Measurements from ENCODE around the gene PRLR. TPM values are rescaled to one million over a fixed set of nuclear protein-coding genes. Genes with fewer than 3 reads are reported as not detected.

PRLR gene
- total and polyA plus RNA-seq, 2 of the 8 experiments (the other 6 are each of a cell fraction or from before 2014, with no cell fraction given), result 0.53 to 2.5 TPM

DNA sequence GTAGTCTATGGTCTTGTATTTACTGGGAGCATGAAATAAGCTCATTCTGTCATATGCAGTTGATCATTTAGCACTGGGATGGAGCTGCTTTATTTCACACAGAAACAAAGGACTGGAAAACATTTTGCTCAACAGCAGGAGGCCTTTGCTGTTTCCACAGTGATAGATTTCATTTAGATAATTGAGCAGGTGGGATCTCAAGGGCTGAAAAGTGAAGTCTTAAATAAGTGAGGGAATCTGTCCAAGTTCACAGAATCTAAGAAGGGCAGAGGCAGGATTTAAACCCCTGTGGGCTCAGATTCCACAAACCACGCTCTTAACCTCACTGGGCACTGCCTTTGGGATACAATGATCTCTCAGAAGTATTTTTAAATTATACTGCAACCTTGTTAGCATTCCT lies 47.8 kb downstream of the PRLR start:
- WGBS, 2 experiments (ENCODE audit: extremely low coverage in 1 of 2, insufficient coverage in 1 of 2, insufficient read length in 1 of 2, insufficient replicate concordance in 2 of 2, low coverage in 1 of 2, low lambda C conversion rate in 2 of 2, missing lambda C conversion rate in 1 of 2), result 89% methylated on average over 1 of the region's 1 CpG; no CpG with 5 or more reads in 1 of the 2 experiments
- H4K20me1 ChIP-seq (replicated peaks in 1 of 2; ENCODE audit: control insufficient read depth in 1 of 2, insufficient read depth in 2 of 2, low read length in 2 of 2), result no peaks in the 10 kb centered on the region
- H2BK5ac ChIP-seq (ENCODE audit: low read depth, low read length), result no peak overlapping the region
- no peak overlapping the region for H4K91ac ChIP-seq (replicated peaks; ENCODE audit: insufficient read length, low read length)
- H3K9me3 ChIP-seq (ENCODE audit: insufficient read depth in 2 of 2, low read depth in 1 of 2, low read length in 1 of 2), result no peaks in the 10 kb centered on the region
- no peak overlapping the region for H3K4ac ChIP-seq (replicated peaks; ENCODE audit: insufficient read length, low read depth, low read length)
- no peak overlapping the region for H2AK5ac ChIP-seq (ENCODE audit: low read depth, low read length)
- ChIA-PET POLR2A (ENCODE audit: partially characterized antibody) (no interaction called here), CTCF (ENCODE audit: partially characterized antibody) (interaction anchor here (0.7 to 4.1 kb wide), 34 partner anchors 8 to 1817 kb away, joined by 3 to 25 read pairs (median 4); partner anchors contain the start of gene SPEF2)
- H2BK12ac ChIP-seq (ENCODE audit: low read depth, low read length), result no peak overlapping the region
- no peaks in the 10 kb centered on the region for H3K36me3 ChIP-seq (ENCODE audit: control insufficient read depth in 2 of 4, insufficient read depth in 4 of 4, low read length in 3 of 4)
- H3K4me1 ChIP-seq (replicated peaks in 1 of 4; ENCODE audit: control insufficient read depth in 3 of 4, insufficient read depth in 4 of 4, low read length in 3 of 4), result no peaks in the 10 kb centered on the region
- no peak overlapping the region for H3K18ac ChIP-seq (ENCODE audit: extremely low read depth, low read length)
- no peak overlapping the region for H3K23ac ChIP-seq (ENCODE audit: insufficient read length)
- H3K79me1 ChIP-seq (ENCODE audit: low read depth, low read length), result no peaks in the 10 kb centered on the region
- H2BK120ac ChIP-seq (replicated peaks; ENCODE audit: low read depth, low read length), result no peak overlapping the region
- H3K14ac ChIP-seq (ENCODE audit: insufficient read length), result no peak overlapping the region
- H3K4me2 ChIP-seq (ENCODE audit: insufficient read depth in 1 of 2, low read depth in 2 of 2, low read length in 2 of 2), result no peak overlapping the region
- no peak overlapping the region for H2BK20ac ChIP-seq (ENCODE audit: low read length)
- no peak for FAIRE-seq
- no peak overlapping the region for H2BK15ac ChIP-seq (ENCODE audit: low read length)
- H3K27me3 ChIP-seq (replicated peaks in 1 of 4; ENCODE audit: control insufficient read depth in 3 of 4, extremely low read depth in 1 of 4, insufficient read depth in 3 of 4, low read length in 3 of 4), result no peaks in the 10 kb centered on the region
- no peak for DNase-seq (ENCODE audit: low read depth in 1 of 2, low spot score in 2 of 2)
- H4K8ac ChIP-seq (ENCODE audit: extremely low read depth, insufficient read depth, low read length), result no peak overlapping the region
- no peak overlapping the region for H3K9ac ChIP-seq (replicated peaks in 1 of 4; ENCODE audit: extremely low read depth in 1 of 4, low read depth in 3 of 4, low read length in 3 of 4)
- H3K27ac ChIP-seq (ENCODE audit: low read depth, low read length), result no peak overlapping the region
- H3K79me2 ChIP-seq (ENCODE audit: control insufficient read depth in 1 of 2, insufficient read depth in 2 of 2, low read length in 2 of 2), result no peaks in the 10 kb centered on the region
- H3K56ac ChIP-seq (replicated peaks; ENCODE audit: insufficient read length, low read depth, low read length), result no peak overlapping the region
- no peak overlapping the region for H3K4me3 ChIP-seq (ENCODE audit: extremely low read depth in 1 of 4, insufficient read depth in 2 of 4, low read depth in 3 of 4, low read length in 4 of 4)
- H4K5ac ChIP-seq (ENCODE audit: insufficient read length, low read depth, low read length), result no peak overlapping the region
- no peak overlapping the region for H2AFZ ChIP-seq (ENCODE audit: low read length)
- no peaks in the 10 kb centered on the region for H3K23me2 ChIP-seq (ENCODE audit: low read depth, low read length)
- TF ChIP-seq SRF (IDR thresholded peaks at IDR 0.05; ENCODE audit: low read depth, low read length) (no peak), BRCA1 (IDR thresholded peaks at IDR 0.05; ENCODE audit: low read depth, low read length) (no peak), SIRT6 (IDR thresholded peaks at IDR 0.05; ENCODE audit: low read length) (no peak), KDM1A (IDR thresholded peaks at IDR 0.05; ENCODE audit: borderline replicate concordance, low read length) (no peak)
